Left kidney (tissue), 2 donors: ENCODE data around the gene PDXK. TPM values are rescaled to one million over a fixed set of nuclear protein-coding genes. Genes with fewer than 3 reads are reported as not detected.

ENCODE experiments used
- DNase-seq: peaks from one replicate; pipeline ENCODE4 v3.0.0-alpha.2; 2013
- polyA plus RNA-seq: library from polyadenylated mRNA; unstranded; fragments of 120-200 nt; gene quantifications from one replicate; pipeline ENCODE4 v1.2.1, GENCODE V29; 2013; ENCODE audit not compliant: insufficient read length

PDXK gene
- polyA plus RNA-seq, 1 donor: 80.2 TPM

GRCh38 chr21:43779660-43780059 is 60.7 kb downstream of the PDXK start:
- no peak for DNase-seq

- no peak for DNase-seq
These were observed 62.9 kb downstream of the PDXK start for GRCh38 chr21:43781846-43782245.

GRCh38 chr21:43782431-43783097 is 63.6 kb downstream of the PDXK start:
- DNase-seq: no peak

GRCh38 chr21:43783098-43783700 is 64.3 kb downstream of the PDXK start:
- no peak for DNase-seq

GRCh38 chr21:43785134-43785533 is 66.2 kb downstream of the PDXK start:
- DNase-seq: no peak

- no peak for DNase-seq
These were observed 67.4 kb downstream of the PDXK start for GRCh38 chr21:43786300-43786806.

GRCh38 chr21:43786807-43787440 is 68.0 kb downstream of the PDXK start:
- no peak for DNase-seq

GRCh38 chr21:43789276-43790009 is 70.5 kb downstream of the PDXK start, which contains the start of gene RRP1:
TSS of gene RRP1 (plus strand) at chr21:43789577. CDS start at chr21:43789630, 53 bp downstream.
- DNase-seq: peak; percentile 91

- DNase-seq: no peak
These were observed 71.1 kb downstream of the PDXK start for GRCh38 chr21:43790010-43790524.

GRCh38 chr21:43792406-43792805 is 73.5 kb downstream of the PDXK start:
- no peak for DNase-seq

- no peak for DNase-seq
These were observed 74.3 kb downstream of the PDXK start for GRCh38 chr21:43793243-43793642.

- no peak for DNase-seq
These were observed 75.4 kb downstream of the PDXK start for GRCh38 chr21:43794311-43794710.

- no peak for DNase-seq
These were observed 75.9 kb downstream of the PDXK start for GRCh38 chr21:43794857-43795256.

GRCh38 chr21:43797415-43797814 is 78.5 kb downstream of the PDXK start:
- DNase-seq: no peak

- DNase-seq: no peak
These were observed 79.2 kb downstream of the PDXK start for GRCh38 chr21:43797925-43798715.

GRCh38 chr21:43799301-43799840 is 80.4 kb downstream of the PDXK start:
- no peak for DNase-seq

- DNase-seq: no peak
These were observed 81.2 kb downstream of the PDXK start for GRCh38 chr21:43800124-43800523.

GRCh38 chr21:43800566-43800965 is 81.6 kb downstream of the PDXK start:
- no peak for DNase-seq

GRCh38 chr21:43801006-43801783 is 82.3 kb downstream of the PDXK start:
- no peak for DNase-seq

- no peak for DNase-seq
These were observed 83.9 kb downstream of the PDXK start for GRCh38 chr21:43802713-43803313.
